Neural progenitor cell (in vitro differentiated cells): ENCODE results near the gene KLHDC7B. TPM values are rescaled to one million over a fixed set of nuclear protein-coding genes. Genes with fewer than 3 reads are reported as not detected.

Source experiments
- DNase-seq: peaks from one replicate; pipeline ENCODE4 v3.0.0-alpha.2; 2016; ENCODE audit warnings: low spot score
- H2AFZ ChIP-seq: fragments of 200-600 bp; sonication (generic); replicated peaks from 2 replicates; pipeline ENCODE4 v1.6.1; 2016; ENCODE audit warnings: antibody characterized with exemption
- H3F3A ChIP-seq: fragments of 200-600 bp; sonication (generic); 2 replicates; pipeline ENCODE4 v1.6.1; 2016; ENCODE audit warnings: antibody characterized with exemption, low read depth
- H3K27ac ChIP-seq: fragments of 200-600 bp; sonication (generic); 2 replicates; pipeline ENCODE4 v1.5.1; 2016; ENCODE audit warnings: mild to moderate bottlenecking
- H3K27me3 ChIP-seq: fragments of 200-600 bp; sonication (generic); 2 replicates; pipeline ENCODE4 v1.6.1; 2016; ENCODE audit warnings: mild to moderate bottlenecking, moderate library complexity
- H3K36me3 ChIP-seq: fragments of 200-600 bp; sonication (generic); 2 replicates; pipeline ENCODE4 v1.5.1; 2016
- H3K4me1 ChIP-seq: fragments of 200-600 bp; sonication (generic); 2 replicates; pipeline ENCODE4 v1.6.1; 2016; ENCODE audit warnings: mixed run types
- H3K4me2 ChIP-seq: fragments of 200-600 bp; sonication (generic); 2 replicates; pipeline ENCODE4 v1.6.1; 2016
- H3K4me3 ChIP-seq: fragments of 200-600 bp; sonication (generic); 2 replicates; pipeline ENCODE4 v1.5.1; 2016
- H3K79me2 ChIP-seq: fragments of 200-600 bp; sonication (generic); 2 replicates; pipeline ENCODE4 v1.6.1; 2016; ENCODE audit warnings: low read depth
- H3K9ac ChIP-seq: fragments of 200-600 bp; sonication (generic); 2 replicates; pipeline ENCODE4 v1.6.1; 2016
- H3K9me3 ChIP-seq: fragments of 200-600 bp; sonication (generic); 2 replicates; pipeline ENCODE4 v1.5.1; 2016; ENCODE audit warnings: low read depth
- H4K20me1 ChIP-seq: fragments of 200-600 bp; sonication (generic); 2 replicates; pipeline ENCODE4 v1.6.1; 2016; ENCODE audit warnings: low read depth
- H3K27ac Mint-ChIP-seq: 3 replicates; pipeline ENCODE4 v1.8.0; 2021; ENCODE audit warnings: mixed read lengths
- H3K27me3 Mint-ChIP-seq: 2 replicates; pipeline ENCODE4 v1.8.0; 2022; ENCODE audit warnings: low read depth, mild to moderate bottlenecking, inconsistent platforms, moderate library complexity, mixed read lengths; ENCODE audit not compliant: insufficient read depth
- H3K36me3 Mint-ChIP-seq: 3 replicates; pipeline ENCODE4 v1.8.0; 2021; ENCODE audit warnings: mixed read lengths
- H3K4me1 Mint-ChIP-seq: 3 replicates; pipeline ENCODE4 v1.8.0; 2021; ENCODE audit warnings: mixed read lengths
- H3K4me3 Mint-ChIP-seq: 3 replicates; pipeline ENCODE4 v1.8.0; 2021; ENCODE audit warnings: mild to moderate bottlenecking, moderate library complexity, mixed read lengths
- H3K9me3 Mint-ChIP-seq: 3 replicates; pipeline ENCODE4 v1.8.0; 2020; ENCODE audit warnings: mixed read lengths
- EZH2 ChIP-seq: fragments of 200-600 bp; sonication (generic); IDR thresholded peaks from 2 replicates; pipeline ENCODE4 v1.6.1; 2017; ENCODE audit warnings: antibody characterized with exemption, mild to moderate bottlenecking, moderate library complexity
- EZH2phosphoT487 ChIP-seq: fragments of 200-600 bp; sonication (generic); IDR thresholded peaks from 2 replicates; pipeline ENCODE4 v1.6.1; 2017; ENCODE audit warnings: antibody characterized with exemption
- total RNA-seq: library from RNA; depleted of rRNA; stranded (reverse); fragments of >200 nt; gene quantifications from 2 replicates; pipeline ENCODE4 v1.2.3, GENCODE V29; 2015; ENCODE audit warnings: low replicate concordance
- TF ChIP-seq, protein P1 (sequence below): fragments of 200-600 bp; sonication (generic); IDR thresholded peaks from 2 replicates; pipeline ENCODE4 v1.5.1; 2017; ENCODE audit warnings: antibody characterized with exemption, mild to moderate bottlenecking

KLHDC7B gene
- total RNA-seq, 1 donor from 2014 or later = not detected

DNA sequence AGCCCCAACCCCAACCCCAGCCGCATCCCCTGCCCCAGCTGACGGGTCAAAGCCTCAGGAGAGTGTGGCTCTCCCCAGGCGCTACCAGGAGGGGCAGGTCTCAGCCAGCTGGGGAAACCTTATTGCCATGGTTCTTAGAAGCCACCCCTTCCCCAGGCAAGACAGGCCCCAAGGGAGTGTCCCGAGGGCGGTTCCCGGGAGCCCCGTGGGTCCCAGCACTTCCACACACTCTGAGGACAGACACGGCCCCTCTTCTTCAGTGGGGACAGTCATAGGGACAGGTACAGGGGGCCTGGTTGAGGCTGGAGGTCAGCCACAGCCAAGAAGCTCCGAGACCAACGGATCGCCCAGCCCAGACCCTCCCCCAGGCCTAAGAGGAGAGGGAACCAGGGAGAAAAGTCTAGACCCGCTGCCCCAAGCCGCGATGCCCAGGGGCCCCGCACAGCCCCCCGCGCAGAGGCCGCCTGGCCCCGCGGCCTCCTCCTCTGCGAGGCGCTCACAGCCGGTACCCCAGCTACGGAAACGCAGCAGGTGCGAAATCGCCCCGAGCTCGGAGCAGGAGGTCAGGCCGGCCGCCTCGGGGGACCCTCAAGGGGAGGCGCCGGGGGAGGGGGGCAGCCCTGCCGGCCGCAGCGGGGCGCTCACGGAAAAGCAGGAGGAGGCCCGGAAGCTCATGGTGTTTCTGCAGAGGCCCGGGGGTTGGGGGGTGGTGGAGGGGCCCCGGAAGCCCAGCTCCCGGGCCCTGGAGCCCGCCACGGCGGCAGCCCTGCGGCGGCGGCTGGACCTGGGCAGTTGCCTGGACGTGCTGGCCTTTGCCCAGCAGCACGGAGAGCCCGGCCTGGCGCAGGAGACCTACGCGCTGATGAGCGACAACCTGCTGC lies 2.6 kb downstream of the KLHDC7B start:
- Histone ChIP-seq H3F3A (peaks cover 6% of the 10 kb centered on the region), H4K20me1 (no peaks in the 10 kb centered on the region), H2AFZ (no peak overlapping the region), H3K9ac (no peak overlapping the region), H3K9me3 (no peaks in the 10 kb centered on the region), H3K27me3 (peaks cover 27% of the 10 kb centered on the region), H3K36me3 (no peaks in the 10 kb centered on the region), H3K4me3 (no peak overlapping the region), H3K4me2 (no peak overlapping the region), H3K4me1 (no peaks in the 10 kb centered on the region), H3K79me2 (no peaks in the 10 kb centered on the region), H3K27ac (no peak overlapping the region)
- no peak overlapping the region for H3K4me3 Mint-ChIP-seq
- no peaks in the 10 kb centered on the region for H3K36me3 Mint-ChIP-seq
- no peak overlapping the region for H3K27ac Mint-ChIP-seq
- TF ChIP-seq EZH2phosphoT487 (no peak), EZH2 (no peak)
- TF ChIP-seq, protein P1, sequence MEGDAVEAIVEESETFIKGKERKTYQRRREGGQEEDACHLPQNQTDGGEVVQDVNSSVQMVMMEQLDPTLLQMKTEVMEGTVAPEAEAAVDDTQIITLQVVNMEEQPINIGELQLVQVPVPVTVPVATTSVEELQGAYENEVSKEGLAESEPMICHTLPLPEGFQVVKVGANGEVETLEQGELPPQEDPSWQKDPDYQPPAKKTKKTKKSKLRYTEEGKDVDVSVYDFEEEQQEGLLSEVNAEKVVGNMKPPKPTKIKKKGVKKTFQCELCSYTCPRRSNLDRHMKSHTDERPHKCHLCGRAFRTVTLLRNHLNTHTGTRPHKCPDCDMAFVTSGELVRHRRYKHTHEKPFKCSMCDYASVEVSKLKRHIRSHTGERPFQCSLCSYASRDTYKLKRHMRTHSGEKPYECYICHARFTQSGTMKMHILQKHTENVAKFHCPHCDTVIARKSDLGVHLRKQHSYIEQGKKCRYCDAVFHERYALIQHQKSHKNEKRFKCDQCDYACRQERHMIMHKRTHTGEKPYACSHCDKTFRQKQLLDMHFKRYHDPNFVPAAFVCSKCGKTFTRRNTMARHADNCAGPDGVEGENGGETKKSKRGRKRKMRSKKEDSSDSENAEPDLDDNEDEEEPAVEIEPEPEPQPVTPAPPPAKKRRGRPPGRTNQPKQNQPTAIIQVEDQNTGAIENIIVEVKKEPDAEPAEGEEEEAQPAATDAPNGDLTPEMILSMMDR = no peak
- no peaks in the 10 kb centered on the region for H3K9me3 Mint-ChIP-seq
- no peaks in the 10 kb centered on the region for H3K4me1 Mint-ChIP-seq
- no peak for DNase-seq
- H3K27me3 Mint-ChIP-seq = peaks cover 9% of the 10 kb centered on the region

DNA sequence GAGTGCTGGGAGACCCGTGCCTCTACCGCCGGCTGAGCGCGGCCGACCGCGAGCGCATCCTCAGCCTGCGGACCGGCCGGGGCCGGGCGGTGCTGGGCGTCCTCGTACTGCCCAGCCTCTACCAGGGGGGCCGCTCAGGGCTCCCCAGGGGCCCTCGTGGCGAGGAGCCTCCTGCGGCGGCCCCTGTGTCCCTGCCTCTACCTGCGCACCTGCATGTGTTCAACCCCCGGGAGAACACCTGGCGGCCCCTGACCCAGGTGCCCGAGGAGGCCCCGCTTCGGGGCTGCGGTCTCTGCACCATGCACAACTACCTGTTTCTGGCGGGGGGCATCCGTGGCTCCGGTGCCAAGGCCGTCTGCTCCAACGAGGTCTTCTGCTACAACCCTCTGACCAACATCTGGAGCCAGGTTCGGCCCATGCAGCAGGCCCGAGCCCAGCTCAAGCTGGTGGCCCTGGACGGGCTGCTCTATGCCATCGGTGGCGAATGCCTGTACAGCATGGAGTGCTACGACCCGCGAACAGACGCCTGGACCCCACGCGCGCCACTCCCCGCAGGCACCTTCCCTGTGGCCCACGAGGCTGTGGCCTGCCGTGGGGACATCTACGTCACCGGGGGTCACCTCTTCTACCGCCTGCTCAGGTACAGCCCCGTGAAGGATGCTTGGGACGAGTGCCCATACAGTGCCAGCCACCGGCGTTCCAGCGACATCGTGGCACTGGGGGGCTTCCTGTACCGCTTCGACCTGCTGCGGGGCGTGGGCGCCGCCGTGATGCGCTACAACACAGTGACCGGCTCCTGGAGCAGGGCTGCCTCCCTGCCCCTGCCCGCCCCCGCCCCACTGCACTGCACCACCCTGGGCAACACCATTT lies 3.5 kb downstream of the KLHDC7B start:
- Histone ChIP-seq H3K9ac (no peak overlapping the region), H3F3A (peaks cover 6% of the 10 kb centered on the region), H3K4me1 (no peaks in the 10 kb centered on the region), H3K4me2 (no peak overlapping the region), H3K79me2 (no peaks in the 10 kb centered on the region), H3K9me3 (no peaks in the 10 kb centered on the region), H3K27ac (no peak overlapping the region), H2AFZ (no peak overlapping the region), H3K4me3 (no peak overlapping the region), H3K36me3 (no peaks in the 10 kb centered on the region), H3K27me3 (peaks cover 18% of the 10 kb centered on the region), H4K20me1 (no peaks in the 10 kb centered on the region)
- no peak overlapping the region for H3K27ac Mint-ChIP-seq
- no peak overlapping the region for H3K4me3 Mint-ChIP-seq
- TF ChIP-seq EZH2 (no peak), EZH2phosphoT487 (no peak)
- TF ChIP-seq, protein P1 = no peak
- H3K9me3 Mint-ChIP-seq = no peaks in the 10 kb centered on the region
- no peaks in the 10 kb centered on the region for H3K4me1 Mint-ChIP-seq
- no peak for DNase-seq
- no peaks in the 10 kb centered on the region for H3K36me3 Mint-ChIP-seq
- H3K27me3 Mint-ChIP-seq = peaks cover 8% of the 10 kb centered on the region

DNA sequence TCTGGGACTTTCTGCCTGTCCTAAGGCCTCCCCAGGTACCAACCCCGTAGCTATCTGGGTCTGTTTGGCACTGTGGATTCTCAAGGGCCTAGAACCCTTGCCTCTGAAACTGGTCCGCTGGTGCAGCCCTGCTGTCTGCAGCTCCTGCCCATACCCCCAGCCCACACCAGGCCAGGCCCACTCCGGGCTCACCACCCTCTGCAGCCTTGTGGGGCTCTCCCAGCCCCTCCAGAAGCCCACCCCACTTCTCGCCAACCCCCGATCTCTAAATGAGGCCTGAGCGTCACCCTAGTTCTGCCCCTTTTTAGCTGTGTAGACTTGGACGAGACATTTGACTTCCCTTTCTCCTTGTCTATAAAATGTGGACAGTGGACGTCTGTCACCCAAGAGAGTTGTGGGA lies 4.7 kb downstream of the KLHDC7B start:
- no peaks in the 10 kb centered on the region for H3K4me1 ChIP-seq
- Mint-ChIP-seq H3K36me3 (no peaks in the 10 kb centered on the region), H3K4me1 (no peaks in the 10 kb centered on the region), H3K4me3 (no peak overlapping the region), H3K27ac (peak overlapping the region; percentile 47), H3K9me3 (no peaks in the 10 kb centered on the region), H3K27me3 (peaks cover 3% of the 10 kb centered on the region)
- H3K27me3 ChIP-seq = peaks cover 6% of the 10 kb centered on the region
- no peak overlapping the region for H3K9ac ChIP-seq
- no peak for DNase-seq
- no peaks in the 10 kb centered on the region for H4K20me1 ChIP-seq
- H3K36me3 ChIP-seq = no peaks in the 10 kb centered on the region
- H3K9me3 ChIP-seq = no peaks in the 10 kb centered on the region
- H3K27ac ChIP-seq = no peak overlapping the region
- H2AFZ ChIP-seq = no peak overlapping the region
- no peak for TF ChIP-seq EZH2phosphoT487
- TF ChIP-seq, protein P1 = no peak
- no peak for TF ChIP-seq EZH2
- no peaks in the 10 kb centered on the region for H3K79me2 ChIP-seq
- H3K4me3 ChIP-seq = no peak overlapping the region
- H3K4me2 ChIP-seq = no peak overlapping the region
- H3F3A ChIP-seq = no peaks in the 10 kb centered on the region
